ENCODE results near the gene IDH1.
"Not testable (repeated sequence)": the region's sequence is repeated elsewhere in the genome, so short reads cannot be mapped to it uniquely, and the experiment has no call there.

Gene IDH1

GRCh38 chr2:208222351-208222750, 32.5 kb downstream of the IDH1 start:
- Histone ChIP-seq H3K4me3 (ENCODE audit: low read depth in 1 of 2, low read length in 2 of 2) (no peak overlapping the region), H3K9ac (ENCODE audit: low read depth in 1 of 2, low read length in 2 of 2) (no peak overlapping the region), H3K9me3 (ENCODE audit: control insufficient read depth in 1 of 2, low read length in 2 of 2) (no peaks in the 10 kb centered on the region), H3K4me1 (ENCODE audit: control insufficient read depth in 1 of 2, insufficient read depth in 2 of 2, low read length in 2 of 2) (no peaks in the 10 kb centered on the region), H3K36me3 (ENCODE audit: control insufficient read depth in 1 of 2, insufficient read depth in 2 of 2, low read length in 2 of 2) (no peaks in the 10 kb centered on the region), H3K27ac (ENCODE audit: low read depth, low read length) (no peak overlapping the region), H3K27me3 (ENCODE audit: control insufficient read depth in 1 of 2, insufficient read depth in 2 of 2, low read length in 2 of 2) (no peaks in the 10 kb centered on the region)

DNA sequence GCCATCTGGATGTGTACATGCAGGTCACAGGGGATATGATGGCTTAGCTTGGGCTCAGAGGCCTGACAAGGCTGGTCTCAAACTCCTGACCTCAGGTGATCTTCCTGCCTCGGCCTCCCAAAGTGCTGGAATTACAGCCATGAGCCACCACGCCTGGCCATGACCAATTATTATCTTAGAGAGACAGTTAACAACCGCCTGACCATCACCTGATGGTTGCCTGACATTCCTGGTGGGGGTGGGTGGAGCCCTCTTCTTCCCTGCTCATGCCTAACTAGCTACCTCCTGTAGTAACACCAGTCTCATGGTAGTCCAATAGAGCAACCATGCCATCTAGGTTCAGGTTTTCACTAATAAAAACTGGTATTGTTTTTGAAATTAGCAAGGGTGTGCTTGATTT, 33.0 kb downstream of the IDH1 start:
- not testable (repeated sequence) for H3K27me3 ChIP-seq (ENCODE audit: control insufficient read depth in 1 of 2, insufficient read depth in 2 of 2, low read length in 2 of 2)

DNA sequence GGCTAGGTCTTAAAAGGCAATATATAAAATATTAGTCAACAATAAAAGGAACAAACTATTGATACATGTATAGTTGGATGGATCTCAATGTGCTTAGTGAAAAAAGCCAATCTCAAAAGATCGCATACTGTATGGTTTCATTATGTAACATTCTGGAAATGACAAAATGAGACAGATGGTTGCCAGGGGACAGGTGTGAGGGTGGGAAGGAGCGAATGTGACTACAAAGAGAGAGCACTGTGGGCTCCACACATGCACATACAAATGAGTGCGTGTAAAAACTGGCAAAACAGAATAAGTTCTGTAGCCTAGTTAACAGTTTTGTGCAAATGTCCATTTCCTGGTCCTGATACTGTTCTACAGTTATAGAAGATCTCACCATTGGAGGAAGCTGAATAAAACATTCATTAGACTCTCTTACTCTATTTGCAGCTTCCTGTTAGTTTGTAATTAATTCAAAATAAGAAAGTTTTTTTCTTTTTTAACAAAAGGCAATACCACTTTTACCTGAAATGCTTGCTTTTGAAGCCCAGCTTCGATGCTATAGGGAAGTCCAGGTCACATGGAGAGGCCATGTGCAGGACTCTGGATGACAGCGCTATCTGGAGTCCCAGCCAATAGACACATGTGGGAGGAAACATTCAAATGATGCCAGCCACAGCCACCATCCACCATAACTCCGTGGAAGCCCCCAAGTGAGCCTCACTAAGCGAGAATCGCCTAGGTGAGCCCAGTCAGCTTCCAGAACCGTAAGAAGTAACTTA, 44.0 kb downstream of the IDH1 start:
- no peaks in the 10 kb centered on the region for H3K27me3 ChIP-seq (ENCODE audit: control insufficient read depth in 1 of 2, insufficient read depth in 2 of 2, low read length in 2 of 2)
- peaks cover 5 to 7% of the 10 kb centered on the region in 2 donors for H3K4me1 ChIP-seq (ENCODE audit: control insufficient read depth in 1 of 2, insufficient read depth in 2 of 2, low read length in 2 of 2)
- H3K9me3 ChIP-seq (ENCODE audit: control insufficient read depth in 1 of 2, low read length in 2 of 2), result no peaks in the 10 kb centered on the region
- no peaks in the 10 kb centered on the region for H3K36me3 ChIP-seq (ENCODE audit: control insufficient read depth in 1 of 2, insufficient read depth in 2 of 2, low read length in 2 of 2)
- no peak overlapping the region for H3K4me3 ChIP-seq (ENCODE audit: low read depth in 1 of 2, low read length in 2 of 2)
- H3K9ac ChIP-seq (ENCODE audit: low read depth in 1 of 2, low read length in 2 of 2), result no peak overlapping the region
- H3K27ac ChIP-seq (ENCODE audit: low read depth, low read length), result no peak overlapping the region

More for the DNA sequence above, 33.0 kb downstream of the IDH1 start:
- not testable (repeated sequence) for H3K4me1 ChIP-seq (ENCODE audit: control insufficient read depth in 1 of 2, insufficient read depth in 2 of 2, low read length in 2 of 2); H3K36me3 ChIP-seq (ENCODE audit: control insufficient read depth in 1 of 2, insufficient read depth in 2 of 2, low read length in 2 of 2); H3K4me3 ChIP-seq (ENCODE audit: low read depth in 1 of 2, low read length in 2 of 2); H3K27ac ChIP-seq (ENCODE audit: low read depth, low read length); H3K9ac ChIP-seq (ENCODE audit: low read depth in 1 of 2, low read length in 2 of 2); H3K9me3 ChIP-seq (ENCODE audit: control insufficient read depth in 1 of 2, low read length in 2 of 2)

GRCh38 chr2:208208335-208209085, 46.4 kb downstream of the IDH1 start:
- H3K9ac ChIP-seq (ENCODE audit: low read depth in 1 of 2, low read length in 2 of 2), result no peak overlapping the region
- H3K27ac ChIP-seq (ENCODE audit: low read depth, low read length), result no peak overlapping the region
- H3K36me3 ChIP-seq (ENCODE audit: control insufficient read depth in 1 of 2, insufficient read depth in 2 of 2, low read length in 2 of 2), result no peaks in the 10 kb centered on the region
- no peaks in the 10 kb centered on the region for H3K9me3 ChIP-seq (ENCODE audit: control insufficient read depth in 1 of 2, low read length in 2 of 2)
- H3K27me3 ChIP-seq (ENCODE audit: control insufficient read depth in 1 of 2, insufficient read depth in 2 of 2, low read length in 2 of 2), result no peaks in the 10 kb centered on the region
- peaks cover 1 to 3% of the 10 kb centered on the region in 2 donors for H3K4me1 ChIP-seq (ENCODE audit: control insufficient read depth in 1 of 2, insufficient read depth in 2 of 2, low read length in 2 of 2)
- no peak overlapping the region for H3K4me3 ChIP-seq (ENCODE audit: low read depth in 1 of 2, low read length in 2 of 2)

DNA sequence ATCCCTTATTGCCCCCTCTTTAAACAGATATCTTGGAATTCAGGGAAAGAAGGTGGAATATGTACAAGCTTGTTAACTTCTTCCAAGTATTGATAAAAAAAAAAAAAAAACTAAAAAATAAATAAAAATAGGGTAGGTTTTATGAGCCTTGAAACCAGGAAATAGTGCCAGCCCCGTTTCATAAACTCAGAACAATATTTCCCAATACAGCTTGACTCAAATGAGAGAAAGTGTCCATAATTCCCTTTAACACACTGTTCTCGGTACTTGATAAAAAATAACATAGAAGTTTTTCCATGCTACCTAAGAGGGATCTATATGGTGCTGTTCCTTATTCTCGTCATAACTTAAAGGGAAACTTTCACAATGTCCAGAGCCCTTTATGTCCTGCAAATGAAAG, 47.1 kb downstream of the IDH1 start:
- Histone ChIP-seq H3K36me3 (ENCODE audit: control insufficient read depth in 1 of 2, insufficient read depth in 2 of 2, low read length in 2 of 2) (no peaks in the 10 kb centered on the region), H3K9me3 (ENCODE audit: control insufficient read depth in 1 of 2, low read length in 2 of 2) (no peaks in the 10 kb centered on the region), H3K4me1 (ENCODE audit: control insufficient read depth in 1 of 2, insufficient read depth in 2 of 2, low read length in 2 of 2) (no peaks in the 10 kb centered on the region), H3K27ac (ENCODE audit: low read depth, low read length) (no peak overlapping the region), H3K27me3 (ENCODE audit: control insufficient read depth in 1 of 2, insufficient read depth in 2 of 2, low read length in 2 of 2) (no peaks in the 10 kb centered on the region), H3K9ac (ENCODE audit: low read depth in 1 of 2, low read length in 2 of 2) (no peak overlapping the region), H3K4me3 (ENCODE audit: low read depth in 1 of 2, low read length in 2 of 2) (no peak overlapping the region)

GRCh38 chr2:208204166-208204565, 50.7 kb downstream of the IDH1 start:
- no peak overlapping the region for H3K9ac ChIP-seq (ENCODE audit: low read depth in 1 of 2, low read length in 2 of 2)
- no peaks in the 10 kb centered on the region for H3K9me3 ChIP-seq (ENCODE audit: control insufficient read depth in 1 of 2, low read length in 2 of 2)
- no peaks in the 10 kb centered on the region for H3K27me3 ChIP-seq (ENCODE audit: control insufficient read depth in 1 of 2, insufficient read depth in 2 of 2, low read length in 2 of 2)
- H3K4me1 ChIP-seq (ENCODE audit: control insufficient read depth in 1 of 2, insufficient read depth in 2 of 2, low read length in 2 of 2), result no peaks in the 10 kb centered on the region
- no peak overlapping the region for H3K27ac ChIP-seq (ENCODE audit: low read depth, low read length)
- no peaks in the 10 kb centered on the region for H3K36me3 ChIP-seq (ENCODE audit: control insufficient read depth in 1 of 2, insufficient read depth in 2 of 2, low read length in 2 of 2)
- no peak overlapping the region for H3K4me3 ChIP-seq (ENCODE audit: low read depth in 1 of 2, low read length in 2 of 2)

DNA sequence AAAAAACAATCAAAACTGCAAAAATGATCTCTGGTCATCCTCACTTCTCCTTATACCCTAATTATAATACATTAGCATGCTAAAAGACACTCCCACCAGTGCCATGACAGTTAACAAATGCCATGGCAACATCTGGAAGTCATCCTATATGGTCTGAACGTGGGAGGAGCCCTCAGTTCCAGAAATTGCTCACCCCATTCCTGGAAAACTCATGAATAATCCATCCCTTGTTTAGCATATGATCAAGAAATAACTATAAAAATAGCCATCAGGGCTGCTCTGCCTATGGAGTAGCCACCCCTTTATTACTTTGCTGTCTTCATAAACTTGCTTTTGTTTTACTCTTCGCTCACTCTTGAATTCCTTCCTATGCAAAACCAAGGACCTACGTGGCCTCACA, 59.3 kb downstream of the IDH1 start:
- no peak overlapping the region for H3K27ac ChIP-seq (ENCODE audit: low read depth, low read length)

GRCh38 chr2:208192611-208193236, 62.1 kb downstream of the IDH1 start:
- no peak overlapping the region for H3K9ac ChIP-seq (ENCODE audit: low read depth in 1 of 2, low read length in 2 of 2)
- H3K27me3 ChIP-seq (ENCODE audit: control insufficient read depth in 1 of 2, insufficient read depth in 2 of 2, low read length in 2 of 2), result no peaks in the 10 kb centered on the region
- H3K9me3 ChIP-seq (ENCODE audit: control insufficient read depth in 1 of 2, low read length in 2 of 2), result no peaks in the 10 kb centered on the region
- no peaks in the 10 kb centered on the region for H3K4me1 ChIP-seq (ENCODE audit: control insufficient read depth in 1 of 2, insufficient read depth in 2 of 2, low read length in 2 of 2)
- H3K27ac ChIP-seq (ENCODE audit: low read depth, low read length), result no peak overlapping the region
- H3K4me3 ChIP-seq (ENCODE audit: low read depth in 1 of 2, low read length in 2 of 2), result no peak overlapping the region
- no peaks in the 10 kb centered on the region for H3K36me3 ChIP-seq (ENCODE audit: control insufficient read depth in 1 of 2, insufficient read depth in 2 of 2, low read length in 2 of 2)

More for the DNA sequence above, 59.3 kb downstream of the IDH1 start:
- Histone ChIP-seq H3K9me3 (ENCODE audit: control insufficient read depth in 1 of 2, low read length in 2 of 2) (no peaks in the 10 kb centered on the region), H3K4me3 (ENCODE audit: low read depth in 1 of 2, low read length in 2 of 2) (no peak overlapping the region), H3K9ac (ENCODE audit: low read depth in 1 of 2, low read length in 2 of 2) (no peak overlapping the region), H3K4me1 (ENCODE audit: control insufficient read depth in 1 of 2, insufficient read depth in 2 of 2, low read length in 2 of 2) (no peaks in the 10 kb centered on the region), H3K27me3 (ENCODE audit: control insufficient read depth in 1 of 2, insufficient read depth in 2 of 2, low read length in 2 of 2) (no peaks in the 10 kb centered on the region), H3K36me3 (ENCODE audit: control insufficient read depth in 1 of 2, insufficient read depth in 2 of 2, low read length in 2 of 2) (no peaks in the 10 kb centered on the region)

DNA sequence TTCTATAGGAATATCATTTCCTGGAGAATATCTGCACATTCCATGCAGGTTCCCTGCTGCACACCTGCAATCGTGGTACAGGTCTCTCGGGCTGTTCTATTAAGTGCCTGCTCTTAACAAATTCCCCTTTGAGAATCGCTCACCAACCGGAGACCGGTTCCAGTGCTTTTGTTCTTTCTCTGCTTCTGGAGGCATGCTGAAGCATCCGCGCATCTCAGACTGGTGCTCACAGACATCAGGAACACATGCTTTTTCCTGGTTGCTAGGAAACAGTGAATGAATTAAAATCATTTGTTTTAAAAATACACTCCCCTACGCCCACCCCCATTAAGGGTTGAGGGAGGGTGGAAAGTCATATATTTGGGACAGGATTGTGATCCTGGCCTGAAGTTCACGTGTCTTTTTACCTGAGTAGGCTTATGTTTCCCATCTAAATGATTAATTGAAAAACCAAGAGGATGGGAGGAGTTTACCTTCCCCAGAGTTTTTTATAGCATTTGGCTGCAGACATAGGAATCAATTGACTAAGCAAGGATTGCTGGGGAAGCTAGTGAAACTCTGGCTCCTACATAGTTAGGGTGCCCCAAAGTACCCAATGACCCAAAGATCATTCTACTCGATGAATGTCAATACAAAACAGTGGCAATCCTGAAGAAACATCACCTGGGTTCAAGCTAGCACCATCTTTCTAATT, 64.9 kb downstream of the IDH1 start, which contains the start of gene C2orf80:
Gene C2orf80 (minus strand): TSS at position 221 of the 694 bp plus-strand sequence. CDS start 3,044 bp downstream, outside the sequence.
- no peak within 1 kb of the TSS for H3K9ac ChIP-seq (ENCODE audit: low read depth in 1 of 2, low read length in 2 of 2)
- no peaks in the 10 kb centered on the region for H3K4me1 ChIP-seq (ENCODE audit: control insufficient read depth in 1 of 2, insufficient read depth in 2 of 2, low read length in 2 of 2)
- H3K4me3 ChIP-seq (ENCODE audit: low read depth in 1 of 2, low read length in 2 of 2), result no peak within 1 kb of the TSS
- no peaks in the 10 kb centered on the region for H3K9me3 ChIP-seq (ENCODE audit: control insufficient read depth in 1 of 2, low read length in 2 of 2)
- no peaks in the 10 kb centered on the region for H3K27me3 ChIP-seq (ENCODE audit: control insufficient read depth in 1 of 2, insufficient read depth in 2 of 2, low read length in 2 of 2)
- H3K27ac ChIP-seq (ENCODE audit: low read depth, low read length), result no peak within 1 kb of the TSS
- no peaks in the 10 kb centered on the region for H3K36me3 ChIP-seq (ENCODE audit: control insufficient read depth in 1 of 2, insufficient read depth in 2 of 2, low read length in 2 of 2)

Measured in duodenal mucosa (tissue), 2 donors.